ENCODE measurements around the gene TEDC2. TPM values are rescaled to one million over a fixed set of nuclear protein-coding genes. Genes with fewer than 3 reads are reported as not detected.

The TEDC2 gene
- polyA plus RNA-seq, 1 of the 3 experiments (the other 2 are of a cell fraction), result 15.6 TPM

DNA sequence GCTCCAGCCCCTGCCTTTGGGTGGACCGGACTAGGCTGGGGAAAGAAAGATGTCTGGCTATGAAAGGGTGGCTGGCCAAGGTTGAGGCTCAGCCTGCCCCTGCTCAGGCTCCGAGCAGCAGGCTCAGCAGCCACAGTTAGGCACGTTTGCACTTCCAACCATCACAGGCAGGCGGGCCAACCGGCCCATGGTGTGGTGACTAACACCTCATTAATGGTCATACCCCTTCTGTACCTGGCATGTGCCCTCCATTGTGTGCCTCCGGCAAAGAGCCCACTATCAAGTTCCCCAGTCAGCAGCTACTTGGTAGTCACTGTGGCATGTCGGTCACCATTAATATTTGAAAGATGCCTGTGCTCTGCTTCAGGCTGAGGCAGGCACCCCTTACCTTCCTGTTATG, 21.8 kb downstream of the TEDC2 start:
- H3K4me1 ChIP-seq (ENCODE audit: control insufficient read depth in 1 of 2, insufficient read depth in 2 of 2, low read depth in 1 of 2, low read length in 1 of 2), result peaks cover 3 to 52% of the 10 kb centered on the region in 2 experiments; a peak in 3 of 4 replicates
- peaks cover 5% of the 10 kb centered on the region for H3F3A ChIP-seq (replicated peaks; ENCODE audit: insufficient read depth)
- no peaks in the 10 kb centered on the region for H3K9me3 ChIP-seq
- WGBS (ENCODE audit: low lambda C conversion rate), result 77% methylated on average over 4 of the region's 7 CpGs
- no peak overlapping the region for H3K4me3 ChIP-seq (ENCODE audit: low read depth in 2 of 2, low read length in 1 of 2)
- DNase-seq, result no peak
- H3K79me2 ChIP-seq (ENCODE audit: insufficient read depth), result peaks cover 7% of the 10 kb centered on the region
- ChIA-PET CTCF (interaction anchor here (1.1 to 12.7 kb wide), 6 partner anchors 9 to 51 kb away, joined by 3 to 95 read pairs (median 4); no protein-coding TSS in a partner anchor), POLR2A (interaction anchor here (1.7 to 3.5 kb wide), 3 partner anchors 9 to 20 kb away, joined by 3 to 44 read pairs (median 4); partner anchors contain the start of gene NTN3)
- H3K9me2 ChIP-seq, result no peaks in the 10 kb centered on the region
- H3K36me3 ChIP-seq (replicated peaks in 1 of 2; ENCODE audit: control insufficient read depth in 1 of 2, insufficient read depth in 2 of 2, low read length in 1 of 2), result no peaks in the 10 kb centered on the region
- no peak for TF ChIP-seq RCOR1 (IDR thresholded peaks at IDR 0.05; ENCODE audit: low read length)
- TF ChIP-seq RFX5 (IDR thresholded peaks at IDR 0.05; ENCODE audit: low read length), result no peak
- TF ChIP-seq, protein P1, sequence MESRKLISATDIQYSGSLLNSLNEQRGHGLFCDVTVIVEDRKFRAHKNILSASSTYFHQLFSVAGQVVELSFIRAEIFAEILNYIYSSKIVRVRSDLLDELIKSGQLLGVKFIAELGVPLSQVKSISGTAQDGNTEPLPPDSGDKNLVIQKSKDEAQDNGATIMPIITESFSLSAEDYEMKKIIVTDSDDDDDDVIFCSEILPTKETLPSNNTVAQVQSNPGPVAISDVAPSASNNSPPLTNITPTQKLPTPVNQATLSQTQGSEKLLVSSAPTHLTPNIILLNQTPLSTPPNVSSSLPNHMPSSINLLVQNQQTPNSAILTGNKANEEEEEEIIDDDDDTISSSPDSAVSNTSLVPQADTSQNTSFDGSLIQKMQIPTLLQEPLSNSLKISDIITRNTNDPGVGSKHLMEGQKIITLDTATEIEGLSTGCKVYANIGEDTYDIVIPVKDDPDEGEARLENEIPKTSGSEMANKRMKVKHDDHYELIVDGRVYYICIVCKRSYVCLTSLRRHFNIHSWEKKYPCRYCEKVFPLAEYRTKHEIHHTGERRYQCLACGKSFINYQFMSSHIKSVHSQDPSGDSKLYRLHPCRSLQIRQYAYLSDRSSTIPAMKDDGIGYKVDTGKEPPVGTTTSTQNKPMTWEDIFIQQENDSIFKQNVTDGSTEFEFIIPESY (IDR thresholded peaks at IDR 0.05; ENCODE audit: borderline replicate concordance, low read depth), result no peak
- TF ChIP-seq, protein P2, sequence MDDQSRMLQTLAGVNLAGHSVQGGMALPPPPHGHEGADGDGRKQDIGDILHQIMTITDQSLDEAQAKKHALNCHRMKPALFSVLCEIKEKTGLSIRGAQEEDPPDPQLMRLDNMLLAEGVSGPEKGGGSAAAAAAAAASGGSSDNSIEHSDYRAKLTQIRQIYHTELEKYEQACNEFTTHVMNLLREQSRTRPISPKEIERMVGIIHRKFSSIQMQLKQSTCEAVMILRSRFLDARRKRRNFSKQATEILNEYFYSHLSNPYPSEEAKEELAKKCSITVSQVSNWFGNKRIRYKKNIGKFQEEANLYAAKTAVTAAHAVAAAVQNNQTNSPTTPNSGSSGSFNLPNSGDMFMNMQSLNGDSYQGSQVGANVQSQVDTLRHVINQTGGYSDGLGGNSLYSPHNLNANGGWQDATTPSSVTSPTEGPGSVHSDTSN (IDR thresholded peaks at IDR 0.05), result no peak
- no peak for TF ChIP-seq CHD2 (IDR thresholded peaks at IDR 0.05; ENCODE audit: low read length, partially characterized antibody)
- TF ChIP-seq GABPA (IDR thresholded peaks at IDR 0.05; ENCODE audit: low read depth), result no peak
- TF ChIP-seq NRF1 (IDR thresholded peaks at IDR 0.05; ENCODE audit: low read depth, low read length), result no peak
- no peak overlapping the region for H3K9ac ChIP-seq
- H2AFZ ChIP-seq (ENCODE audit: low read depth), result no peak overlapping the region
- H3K27ac ChIP-seq (ENCODE audit: low read depth in 2 of 2, low read length in 1 of 2), result peak overlapping the region in 1 of 2 experiments; percentile 86; a peak in 2 of 4 replicates
- no peak overlapping the region for H3K4me2 ChIP-seq
- H4K20me1 ChIP-seq (ENCODE audit: insufficient read depth), result no peaks in the 10 kb centered on the region
- no peaks in the 10 kb centered on the region for H3K27me3 ChIP-seq (ENCODE audit: insufficient read depth)

DNA sequence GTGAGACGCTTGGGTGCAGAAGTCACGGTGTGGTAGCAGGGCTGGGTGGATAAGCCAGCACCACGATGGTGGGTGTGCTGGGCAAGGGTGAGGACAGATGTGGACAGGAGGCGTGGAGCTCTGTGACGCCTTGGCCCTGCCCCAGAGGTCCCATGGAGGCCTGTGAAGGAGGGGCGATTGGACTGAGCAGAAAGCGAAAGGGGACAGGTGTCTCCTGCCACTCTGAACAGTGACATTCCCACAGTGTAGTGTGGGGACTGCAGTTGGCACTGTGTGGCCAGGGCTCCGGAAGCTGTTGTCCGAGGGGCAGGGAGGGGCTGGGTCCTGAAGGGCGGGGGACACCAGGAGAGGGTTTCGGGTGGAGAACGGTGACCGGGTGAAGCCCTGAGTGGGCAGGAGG, 22.3 kb downstream of the TEDC2 start:
- CTCF ChIA-PET, result interaction anchor here (0.8 to 12.7 kb wide), 11 partner anchors 8 to 478 kb away, joined by 3 to 95 read pairs (median 4); partner anchors contain the start of genes ABCA3, CCNF, TBC1D24 and TEDC2
- H3K4me3 ChIP-seq (ENCODE audit: low read depth in 2 of 2, low read length in 1 of 2), result peak overlapping the region in 1 of 2 experiments; percentile 11; a peak in 2 of 4 replicates

More for the DNA sequence above, 22.3 kb downstream of the TEDC2 start:
- no peak for DNase-seq
- Histone ChIP-seq H3K36me3 (replicated peaks in 1 of 2; ENCODE audit: control insufficient read depth in 1 of 2, insufficient read depth in 2 of 2, low read length in 1 of 2) (no peaks in the 10 kb centered on the region), H3K79me2 (ENCODE audit: insufficient read depth) (peaks cover 7% of the 10 kb centered on the region; the same call in 1 of the 2 replicates), H3K4me2 (peak overlapping the region; percentile 73), H4K20me1 (ENCODE audit: insufficient read depth) (no peaks in the 10 kb centered on the region), H3K27ac (ENCODE audit: low read depth in 2 of 2, low read length in 1 of 2) (peak overlapping the region; percentile 47 to 86; a peak in 3 of 4 replicates), H3K9me3 (no peaks in the 10 kb centered on the region), H3K27me3 (ENCODE audit: insufficient read depth) (no peaks in the 10 kb centered on the region), H3K9me2 (no peaks in the 10 kb centered on the region), H3K4me1 (ENCODE audit: control insufficient read depth in 1 of 2, insufficient read depth in 2 of 2, low read depth in 1 of 2, low read length in 1 of 2) (peaks cover 3 to 47% of the 10 kb centered on the region in 2 experiments; a peak in 3 of 4 replicates), H3K9ac (0 out of 2 replicates have a peak overlapping the region, but pooled peaks have one; percentile 44), H3F3A (replicated peaks; ENCODE audit: insufficient read depth) (no peaks in the 10 kb centered on the region), H2AFZ (ENCODE audit: low read depth) (peak overlapping the region; percentile 54; the same call in 1 of the 2 replicates)
- no peak for TF ChIP-seq ELF1 (IDR thresholded peaks at IDR 0.05)
- TF ChIP-seq RCOR1 (IDR thresholded peaks at IDR 0.05; ENCODE audit: low read length), result no peak
- TF ChIP-seq GATA2 (CRISPR knock-in tag; IDR thresholded peaks at IDR 0.05), result no peak
- TF ChIP-seq EZH2phosphoT487 (IDR thresholded peaks at IDR 0.05; ENCODE audit: borderline replicate concordance, low read depth), result no peak
- TF ChIP-seq, protein P3, sequence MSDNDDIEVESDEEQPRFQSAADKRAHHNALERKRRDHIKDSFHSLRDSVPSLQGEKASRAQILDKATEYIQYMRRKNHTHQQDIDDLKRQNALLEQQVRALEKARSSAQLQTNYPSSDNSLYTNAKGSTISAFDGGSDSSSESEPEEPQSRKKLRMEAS (IDR thresholded peaks at IDR 0.05; ENCODE audit: low read depth), result no peak
- no peak for TF ChIP-seq JUND (IDR thresholded peaks at IDR 0.05)
- TF ChIP-seq FOSL2 (IDR thresholded peaks at IDR 0.05; ENCODE audit: borderline replicate concordance, low read depth), result no peak
- TF ChIP-seq NRF1 (IDR thresholded peaks at IDR 0.05; ENCODE audit: low read depth, low read length), result no peak
- no peak for TF ChIP-seq MEF2A (IDR thresholded peaks at IDR 0.05; ENCODE audit: borderline replicate concordance, low read depth)
- TF ChIP-seq, protein P4, sequence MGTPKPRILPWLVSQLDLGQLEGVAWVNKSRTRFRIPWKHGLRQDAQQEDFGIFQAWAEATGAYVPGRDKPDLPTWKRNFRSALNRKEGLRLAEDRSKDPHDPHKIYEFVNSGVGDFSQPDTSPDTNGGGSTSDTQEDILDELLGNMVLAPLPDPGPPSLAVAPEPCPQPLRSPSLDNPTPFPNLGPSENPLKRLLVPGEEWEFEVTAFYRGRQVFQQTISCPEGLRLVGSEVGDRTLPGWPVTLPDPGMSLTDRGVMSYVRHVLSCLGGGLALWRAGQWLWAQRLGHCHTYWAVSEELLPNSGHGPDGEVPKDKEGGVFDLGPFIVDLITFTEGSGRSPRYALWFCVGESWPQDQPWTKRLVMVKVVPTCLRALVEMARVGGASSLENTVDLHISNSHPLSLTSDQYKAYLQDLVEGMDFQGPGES (IDR thresholded peaks at IDR 0.05; ENCODE audit: low read depth, low read length), result no peak
- POLR2A ChIA-PET, result interaction anchor here (0.5 to 3.5 kb wide), 7 partner anchors 8 to 22 kb away, joined by 3 to 44 read pairs (median 5); partner anchors contain the start of genes NTN3, TBC1D24 and TEDC2
- WGBS (ENCODE audit: low lambda C conversion rate), result 71% methylated on average over 13 of the region's 13 CpGs
